Activated CD4-positive, alpha-beta T cell treated with anti-CD3 and anti-CD28 coated beads for 24 hours (primary cell): ENCODE measurements around the gene LEPROT.
"Not testable (repeated sequence)": the region's sequence is repeated elsewhere in the genome, so short reads cannot be mapped to it uniquely, and the experiment has no call there.

Experiments used
- DNase-seq, 2 donors: peaks; one replicate each; pipeline ENCODE4 v3.0.0-alpha.2; 2020; ENCODE audit warnings: low read depth in 2 of 2

LEPROT gene, protein sequence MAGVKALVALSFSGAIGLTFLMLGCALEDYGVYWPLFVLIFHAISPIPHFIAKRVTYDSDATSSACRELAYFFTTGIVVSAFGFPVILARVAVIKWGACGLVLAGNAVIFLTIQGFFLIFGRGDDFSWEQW

DNA sequence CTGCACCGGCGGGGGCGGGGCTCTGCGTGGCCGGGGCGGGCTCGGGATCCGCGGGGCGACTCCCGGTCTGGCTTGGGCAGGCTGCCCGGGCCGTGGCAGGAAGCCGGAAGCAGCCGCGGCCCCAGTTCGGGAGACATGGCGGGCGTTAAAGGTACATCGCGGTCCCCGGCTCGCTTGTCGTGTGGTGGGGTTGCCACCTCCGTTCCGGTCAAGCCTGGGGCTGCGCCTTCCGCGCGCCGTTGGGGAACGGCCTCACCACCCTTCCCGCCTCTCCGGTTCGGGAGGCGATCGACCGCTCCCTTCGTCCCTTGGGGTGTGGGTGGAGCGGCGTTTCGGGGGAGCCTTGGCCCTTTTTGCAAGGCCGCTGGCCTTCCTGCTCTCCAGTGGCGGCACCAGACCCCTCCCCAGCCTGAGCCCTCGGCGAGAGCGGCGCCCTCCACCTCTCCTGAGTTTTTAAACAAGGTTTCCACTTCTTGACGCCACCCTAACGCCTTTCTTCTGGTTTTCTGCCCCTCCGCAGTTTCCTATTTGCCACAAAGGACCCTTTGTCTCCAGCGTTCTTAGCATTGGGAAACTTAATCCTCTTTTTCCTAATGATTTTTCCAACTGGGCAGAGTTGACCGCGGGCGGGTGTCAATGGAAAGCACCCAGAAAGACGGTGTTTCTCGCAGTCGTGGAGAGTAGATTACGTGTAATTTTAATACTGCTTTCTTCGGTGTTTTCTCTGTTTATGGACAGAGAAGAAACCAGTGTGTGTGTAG lies at the start of gene LEPROT, which contains the start of gene LEPR:
Gene LEPROT, plus strand, starts transcription at position 79 of the 761 bp plus-strand sequence. Its CDS starts 57 bp downstream, at position 136.
Gene LEPR, plus strand, starts transcription at position 79 of the 761 bp plus-strand sequence. CDS start 144,898 bp downstream, outside the sequence.
- no peak for DNase-seq

DNA sequence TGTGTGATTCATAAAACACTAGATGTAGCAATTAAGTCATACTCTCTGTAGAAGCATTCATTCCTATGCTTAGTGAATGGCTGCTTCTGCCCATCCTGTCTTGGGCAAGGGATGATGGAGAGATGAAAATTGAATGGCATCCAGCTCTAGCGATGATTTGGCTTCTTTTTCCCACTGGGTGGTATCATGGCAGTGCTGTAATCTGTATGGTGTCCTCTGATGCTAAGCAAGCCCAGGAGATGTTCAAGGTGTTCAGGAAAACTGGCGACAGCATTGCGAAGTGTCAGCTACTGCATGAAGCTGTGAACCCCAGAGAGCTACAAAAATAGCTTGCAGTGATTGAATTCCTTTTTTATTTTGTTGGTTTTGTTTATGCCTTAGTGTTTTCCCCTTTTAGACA lies 48.9 kb upstream of the LEPROT start:
- no peak for DNase-seq

DNA sequence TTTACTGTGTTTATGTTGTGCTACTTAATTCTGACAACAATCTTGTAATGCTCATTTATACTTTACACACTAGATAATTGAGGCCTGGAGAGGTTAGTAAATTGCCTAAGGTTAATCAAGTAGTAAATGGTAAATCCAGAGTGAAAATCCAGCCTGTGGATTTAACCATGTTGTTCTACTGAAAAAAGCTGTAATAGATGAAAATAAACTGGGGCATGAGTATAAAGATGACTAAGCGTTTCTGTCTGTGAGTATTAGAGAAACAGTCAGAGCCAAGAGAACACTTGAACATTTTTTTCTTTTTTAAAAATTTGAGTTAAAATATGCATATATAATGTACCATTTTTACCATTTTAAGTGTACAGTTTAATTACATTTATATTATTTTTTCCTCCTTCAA lies 47.9 kb upstream of the LEPROT start:
- DNase-seq, result no peak

DNA sequence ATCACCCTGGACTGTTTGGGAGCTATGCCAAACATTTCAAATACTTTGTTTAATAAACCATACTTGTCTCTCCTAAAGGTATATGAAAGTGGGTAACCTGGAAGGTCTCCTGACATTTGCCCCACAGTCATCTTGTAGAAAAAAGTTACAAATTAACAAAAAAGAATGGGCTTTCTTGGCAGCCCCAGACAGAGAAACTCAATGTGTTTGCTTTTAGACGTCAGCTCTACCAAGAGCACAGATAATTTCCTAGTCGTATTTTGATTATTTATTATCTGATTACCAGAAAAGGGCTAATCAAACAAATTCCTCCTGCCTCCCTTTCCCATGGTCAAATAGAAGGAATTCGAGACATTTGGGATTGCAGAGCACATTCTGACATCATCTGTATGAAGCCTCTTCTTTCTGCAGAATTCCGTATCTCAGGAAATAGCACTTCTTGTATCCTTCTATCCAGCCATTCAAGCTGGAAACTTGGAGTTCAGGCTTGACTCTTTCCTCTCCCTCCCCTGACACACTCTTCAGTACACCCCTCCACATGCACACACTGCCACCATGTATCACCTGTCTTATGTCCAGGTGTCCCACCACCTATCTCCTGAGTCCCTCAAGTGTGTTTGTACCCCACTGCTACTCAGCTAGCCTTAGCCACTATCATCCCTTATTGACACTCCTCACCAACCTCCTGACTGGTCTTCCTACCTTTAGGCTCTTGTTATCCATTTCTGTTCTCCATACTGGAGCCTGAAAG lies 42.8 kb upstream of the LEPROT start:
- no peak for DNase-seq

DNA sequence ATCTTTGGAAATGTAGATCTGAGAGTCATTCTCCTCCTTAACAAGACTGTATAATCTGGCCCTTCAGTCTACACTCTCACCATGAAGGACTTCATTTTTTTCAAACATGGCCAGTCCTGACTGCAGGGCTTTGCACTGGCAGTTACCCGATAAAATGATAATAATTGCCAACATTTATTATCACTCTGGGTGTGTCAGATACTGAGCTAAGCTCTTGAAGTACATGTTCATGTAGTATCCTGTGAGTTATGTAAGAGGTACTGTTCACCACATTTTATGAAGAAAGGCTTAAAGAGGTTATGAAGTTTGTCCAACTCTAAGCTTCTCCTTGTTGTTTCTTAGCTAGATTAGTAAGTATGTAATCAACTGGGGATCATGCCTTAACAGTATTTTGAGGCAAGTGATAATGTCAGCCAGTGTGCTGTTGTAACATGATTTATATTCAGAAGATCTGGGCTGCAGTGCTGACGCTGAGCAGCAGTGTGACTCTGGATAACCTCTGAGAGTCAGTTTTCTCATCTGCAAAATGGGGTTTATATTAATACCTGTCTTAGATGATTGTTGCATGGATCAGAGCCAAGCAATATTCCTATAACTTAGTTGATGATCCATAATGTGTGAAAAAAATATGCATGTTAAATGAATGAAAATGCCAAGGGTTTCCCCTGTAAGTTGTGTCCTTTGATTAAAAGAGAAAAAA lies 42.1 kb upstream of the LEPROT start:
- no peak for DNase-seq

DNA sequence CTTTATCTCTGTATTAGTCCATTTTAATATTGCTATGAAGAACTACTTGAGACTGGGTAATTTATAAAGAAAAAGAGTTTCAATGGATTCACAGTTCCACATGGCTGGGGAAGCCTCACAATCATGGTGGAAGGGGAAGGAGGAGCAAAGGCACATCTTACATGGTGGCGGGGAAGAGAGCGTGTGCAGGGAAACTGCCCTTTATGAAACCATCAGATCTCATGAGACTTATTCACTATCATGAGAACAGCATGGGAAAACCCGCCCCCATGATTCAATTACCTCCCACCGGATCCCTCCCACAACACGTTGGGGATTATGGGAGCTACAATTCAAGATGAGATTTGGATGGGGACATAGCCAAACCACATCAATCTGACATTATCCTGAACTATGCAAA lies 36.0 kb upstream of the LEPROT start:
- DNase-seq, result not testable (repeated sequence)

DNA sequence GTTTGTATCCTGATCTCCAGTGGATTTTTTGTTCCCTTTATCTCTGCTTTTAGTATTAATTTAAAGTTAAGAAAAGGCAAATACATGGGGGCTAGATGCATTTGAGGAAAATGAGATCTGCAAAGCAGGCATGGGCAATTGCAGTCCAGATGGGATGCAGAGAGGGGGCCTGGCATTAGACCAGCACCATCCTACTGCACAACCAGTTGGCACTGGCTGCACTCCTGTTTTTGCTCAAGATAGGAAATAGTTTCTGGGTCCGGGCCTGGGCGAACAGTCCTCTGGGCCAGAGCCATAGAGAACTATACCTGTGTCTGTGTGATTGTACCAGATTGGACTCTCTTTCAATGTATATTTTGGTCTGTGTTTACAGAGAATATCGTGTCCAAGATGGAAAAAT lies 34.0 kb upstream of the LEPROT start:
- no peak for DNase-seq

DNA sequence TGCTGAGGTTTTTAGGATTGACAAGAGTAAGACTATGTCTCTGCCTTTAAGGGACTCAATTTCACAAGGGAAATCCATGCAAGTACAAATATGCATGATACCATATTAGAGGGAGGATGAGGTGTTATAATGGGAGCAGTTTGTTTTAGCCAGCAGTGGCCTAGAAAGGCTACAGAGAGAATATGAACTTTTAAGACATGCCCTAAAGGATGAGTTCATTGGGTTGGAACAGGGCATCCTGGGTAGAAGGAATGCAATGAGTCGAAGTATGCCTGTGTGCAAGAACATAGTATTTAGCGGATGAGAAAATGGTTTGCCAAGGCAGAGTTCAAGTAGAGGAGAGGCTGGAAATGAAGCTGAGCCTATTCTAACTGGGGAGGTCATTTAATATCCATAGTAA lies 32.6 kb upstream of the LEPROT start:
- no peak for DNase-seq

DNA sequence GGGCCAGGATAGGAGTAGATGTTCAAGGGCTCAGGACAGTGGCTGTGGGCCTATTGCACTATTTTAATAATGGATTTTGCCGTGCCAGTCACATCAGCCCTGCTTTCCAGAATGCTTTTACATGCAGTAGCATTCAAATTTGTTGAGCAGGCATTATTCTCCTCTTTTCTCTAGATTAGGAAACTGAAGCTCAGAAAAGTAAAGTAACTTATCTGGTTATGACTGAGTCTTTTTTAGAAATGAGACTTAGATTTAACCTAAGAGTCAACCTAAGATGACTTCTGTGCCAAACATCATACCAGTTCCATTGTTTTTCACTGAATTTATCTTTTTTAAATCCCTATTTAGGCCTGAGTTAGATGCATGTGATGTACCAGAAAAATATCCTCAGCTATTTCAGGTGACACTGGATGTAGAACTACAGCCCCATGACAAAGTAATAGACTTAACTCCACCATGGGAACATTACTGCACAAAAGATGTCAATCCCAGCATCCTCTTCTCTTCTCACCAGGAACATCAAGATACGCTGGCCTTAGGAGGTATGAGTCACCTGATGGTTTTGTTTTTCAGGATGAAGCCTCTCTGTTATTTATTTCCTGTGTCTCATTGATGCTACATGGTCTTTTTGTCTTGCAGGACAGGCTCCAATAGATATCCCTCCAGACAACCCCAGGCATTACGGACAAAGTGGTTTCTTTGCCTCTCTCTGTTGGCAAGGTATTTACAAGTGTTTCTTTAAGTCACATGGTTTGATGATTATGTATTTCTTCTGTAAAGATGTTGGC lies 31.4 kb upstream of the LEPROT start:
- no peak for DNase-seq

DNA sequence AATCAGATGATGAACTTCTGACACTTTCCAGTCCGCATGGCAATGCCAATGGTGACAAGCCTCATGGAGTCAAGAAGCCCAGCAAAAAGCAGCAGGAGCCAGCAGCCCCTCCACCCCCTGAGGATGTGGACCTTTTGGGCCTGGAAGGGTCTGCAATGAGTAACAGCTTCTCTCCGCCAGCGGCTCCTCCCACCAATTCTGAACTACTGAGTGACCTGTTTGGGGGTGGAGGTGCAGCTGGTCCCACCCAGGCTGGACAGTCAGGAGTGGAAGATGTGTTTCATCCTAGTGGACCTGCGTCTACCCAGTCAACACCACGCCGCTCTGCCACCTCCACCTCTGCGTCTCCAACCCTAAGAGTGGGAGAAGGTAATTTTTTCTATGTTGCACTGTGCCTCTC lies 28.0 kb upstream of the LEPROT start:
- no peak for DNase-seq

DNA sequence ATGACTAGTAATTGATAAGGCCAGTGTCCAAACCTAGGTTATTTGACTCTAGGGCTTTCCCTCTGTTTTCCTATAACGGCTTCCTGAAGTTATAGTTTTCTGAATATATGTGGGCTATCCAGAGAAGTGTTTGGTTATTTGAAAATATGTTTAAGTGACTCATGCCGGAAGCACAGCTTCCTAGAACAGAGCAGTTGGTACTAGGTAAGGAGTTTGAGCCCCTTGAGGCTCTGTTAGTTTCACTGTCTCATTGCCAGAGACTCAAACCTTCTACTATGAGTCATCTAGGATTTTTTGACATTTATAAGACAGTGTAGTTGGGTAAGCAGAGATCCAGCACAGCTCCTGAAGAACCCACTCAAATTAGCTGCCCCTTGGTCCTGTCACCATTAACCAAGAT lies 27.1 kb upstream of the LEPROT start:
- no peak for DNase-seq

DNA sequence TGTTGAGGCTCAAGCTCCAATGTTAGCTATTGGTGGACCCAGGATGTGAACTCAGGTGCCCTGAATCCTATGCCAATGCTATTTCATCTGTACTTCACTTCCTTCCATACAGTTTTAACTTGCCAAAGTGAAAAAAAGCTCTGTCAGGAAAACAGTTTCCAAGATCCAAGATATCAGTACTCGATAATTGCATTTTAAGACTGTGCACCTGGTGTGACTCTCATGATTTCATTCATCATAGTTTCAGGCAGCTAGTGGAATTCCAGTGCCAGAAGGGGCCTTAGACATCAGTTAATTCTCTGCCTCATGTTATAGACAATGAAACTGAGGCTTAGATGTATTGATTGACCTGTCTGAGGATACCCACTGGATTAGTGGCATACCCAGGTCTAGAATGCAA lies 26.5 kb upstream of the LEPROT start:
- no peak for DNase-seq

DNA sequence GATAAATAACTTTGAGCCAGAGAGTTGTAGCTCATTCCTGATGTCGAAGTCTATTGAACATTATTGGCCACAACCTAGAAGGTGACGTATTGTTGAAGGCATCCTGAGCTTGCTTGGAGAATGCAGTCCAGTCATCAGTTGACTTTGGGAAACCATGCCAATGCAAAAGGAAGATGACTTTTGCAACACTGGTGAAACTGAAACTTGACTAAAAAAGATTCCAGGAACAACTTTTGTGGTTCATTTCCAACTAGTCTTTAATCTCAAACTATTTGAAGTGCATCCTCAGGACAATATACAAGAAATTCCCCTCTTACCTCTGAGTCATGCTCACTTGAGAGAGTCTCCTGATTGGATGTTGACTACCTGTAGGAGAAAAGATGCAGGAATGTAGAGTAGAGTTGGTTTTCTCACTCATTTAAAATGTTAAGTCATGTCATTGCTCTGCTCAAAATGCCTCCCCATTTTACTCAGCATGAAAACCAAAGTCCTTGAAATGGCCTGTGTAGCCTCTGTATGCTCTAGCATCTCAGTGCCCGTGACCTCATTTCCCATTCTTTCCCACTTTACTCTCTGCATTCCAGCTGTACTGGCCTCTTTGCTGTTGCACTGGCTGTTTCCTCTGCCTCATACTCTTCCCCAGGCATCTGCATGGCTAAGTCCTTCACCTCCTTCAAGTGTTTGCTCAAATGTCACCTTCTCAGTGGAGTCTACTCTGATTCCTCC lies 24.4 kb upstream of the LEPROT start:
- no peak for DNase-seq

DNA sequence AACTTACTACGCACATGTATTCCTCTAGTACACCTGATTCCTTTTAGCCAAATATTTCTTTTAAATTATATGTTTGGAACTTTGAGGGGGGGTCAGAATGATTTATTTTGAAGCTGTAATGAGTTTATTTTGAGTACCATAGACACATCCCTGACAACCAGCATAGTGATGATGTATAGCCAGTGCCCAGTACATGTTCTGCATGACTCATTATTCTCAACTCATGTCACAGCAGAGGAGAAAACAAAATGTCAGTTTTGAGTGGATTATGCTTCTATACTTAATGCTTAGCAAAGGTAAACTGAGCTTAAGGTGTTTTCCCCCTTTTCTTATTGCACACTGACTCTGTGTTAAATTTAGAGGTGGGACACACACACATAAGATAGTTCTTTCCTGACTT lies 22.4 kb upstream of the LEPROT start:
- no peak for DNase-seq

DNA sequence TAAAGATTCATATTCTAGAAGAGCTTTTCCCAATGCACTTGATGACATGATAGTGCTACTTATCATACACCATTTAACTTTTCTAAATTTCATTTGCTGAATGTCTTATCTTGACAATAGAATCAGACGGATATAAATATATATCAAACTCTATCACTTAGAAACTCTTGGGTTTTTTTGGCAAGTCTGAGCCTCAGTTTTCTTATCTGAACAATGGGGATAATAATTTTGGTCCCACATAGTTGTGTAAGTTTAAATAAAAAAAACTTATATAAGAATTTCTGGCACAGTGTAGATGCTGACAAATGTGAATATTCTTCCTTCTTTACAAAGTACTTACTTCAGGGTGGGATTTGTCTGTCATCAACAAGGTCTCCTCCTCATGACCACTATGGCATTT lies 21.5 kb upstream of the LEPROT start:
- DNase-seq, result no peak

DNA sequence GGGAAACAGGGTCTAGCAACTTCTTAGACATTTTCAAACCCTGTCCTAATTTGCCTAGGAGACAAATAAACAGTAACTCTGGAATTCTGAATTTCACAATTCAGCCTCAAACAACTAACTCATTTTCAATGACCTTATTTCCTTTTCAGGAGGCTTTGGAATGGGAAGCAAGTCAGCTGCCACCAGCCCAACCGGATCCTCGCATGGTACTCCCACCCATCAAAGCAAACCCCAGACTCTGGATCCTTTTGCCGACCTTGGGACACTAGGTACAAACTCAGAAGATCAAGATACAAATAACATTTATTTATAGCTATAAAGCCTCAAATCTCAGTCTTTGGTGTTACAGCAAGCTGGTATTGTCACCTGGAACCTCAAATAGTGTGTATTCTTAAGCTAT lies 18.9 kb upstream of the LEPROT start:
- DNase-seq, result no peak

DNA sequence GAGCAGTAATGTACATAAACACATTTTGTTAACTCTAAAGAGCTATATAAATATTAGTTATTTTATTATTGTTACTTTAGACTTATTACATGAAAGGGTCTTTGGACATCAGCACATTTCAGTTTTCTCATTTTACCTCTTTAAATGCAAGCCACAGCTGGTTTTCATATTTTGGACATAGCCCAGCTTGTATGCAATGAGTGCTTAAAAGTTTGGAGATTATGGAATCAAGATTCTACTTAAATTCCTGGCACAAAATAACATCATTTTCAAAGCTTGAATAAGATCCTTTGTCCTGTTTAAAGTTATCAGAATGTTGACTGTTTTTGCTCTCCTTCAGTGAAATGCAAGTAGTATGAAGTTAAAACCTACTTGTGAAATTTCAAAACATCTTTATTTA lies 15.5 kb upstream of the LEPROT start:
- no peak for DNase-seq

DNA sequence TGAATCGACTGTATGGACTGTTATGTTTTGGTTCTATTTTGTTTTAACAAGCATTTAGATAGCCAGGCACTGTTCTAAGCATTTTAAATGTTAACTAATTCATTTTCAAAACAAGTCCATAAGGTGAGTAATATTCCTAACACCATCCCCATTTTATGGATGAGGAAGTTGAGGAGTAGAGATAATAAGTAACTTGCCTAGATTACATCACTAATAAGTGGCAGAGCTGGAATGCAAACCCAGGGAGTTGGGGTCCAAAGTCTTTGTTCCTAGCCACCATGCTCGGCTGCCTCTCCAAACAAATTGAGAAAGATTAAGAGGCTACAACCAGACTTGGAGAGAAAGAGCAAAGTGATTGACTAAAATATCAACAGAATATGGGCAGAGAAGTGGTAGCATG lies 12.6 kb upstream of the LEPROT start:
- no peak for DNase-seq

DNA sequence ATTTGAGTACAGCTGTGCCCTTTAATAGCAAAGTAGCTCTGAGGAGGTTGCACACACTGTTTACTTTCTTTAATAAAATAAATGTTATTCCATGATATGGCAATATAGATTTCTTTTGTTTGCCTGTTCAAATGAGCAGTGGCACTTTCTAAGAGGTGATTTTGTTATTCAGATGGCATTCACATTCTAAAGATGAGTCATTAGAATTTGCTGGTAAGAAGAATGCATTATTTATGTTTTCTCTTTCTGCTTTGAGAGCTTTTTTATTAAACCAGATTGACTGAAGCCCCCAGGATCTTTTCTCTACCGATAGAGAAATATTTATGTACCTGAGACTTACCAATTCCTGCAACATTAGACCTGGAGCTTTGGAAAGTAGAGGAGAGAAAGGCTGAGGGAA lies 11.2 kb upstream of the LEPROT start:
- no peak for DNase-seq

DNA sequence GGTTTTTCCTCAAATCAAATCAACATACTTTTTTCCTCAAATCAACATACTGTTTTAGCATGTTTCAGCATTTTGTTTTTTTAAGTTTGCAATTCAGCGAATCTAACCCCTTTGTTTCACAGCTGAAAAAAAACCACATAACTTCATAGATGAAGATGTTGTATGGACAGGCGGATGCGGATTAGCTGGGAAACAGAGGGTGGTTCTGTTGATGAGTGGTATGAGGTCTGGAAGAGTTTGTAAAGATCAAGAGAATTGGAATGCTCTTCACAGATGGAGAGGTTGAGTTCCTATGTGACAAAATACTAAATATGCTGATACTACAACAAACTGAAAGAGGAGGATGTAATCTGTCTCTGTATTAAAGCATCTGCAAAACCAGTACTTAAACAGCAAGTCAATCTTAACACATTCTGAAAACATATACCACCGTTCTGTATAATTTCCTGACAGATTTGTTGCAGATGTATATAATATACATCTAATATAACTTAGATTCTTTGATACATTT lies 10.6 kb upstream of the LEPROT start:
- DNase-seq, result no peak
